HG03175 (cell line): ENCODE results near the gene ADAMTS18.
"Not testable (repeated sequence)": the region's sequence is repeated elsewhere in the genome, so short reads cannot be mapped to it uniquely, and the experiment has no call there.

Source experiments
- ATAC-seq: cut with Tn5 transposase; IDR thresholded peaks from one replicate; pipeline ENCODE4 v1.9.1; 2021; ENCODE audit warnings: mild to moderate bottlenecking, moderate library complexity; ENCODE audit not compliant: unreplicated experiment

ADAMTS18 gene

GRCh38 chr16:77297996-77298395, 136.8 kb downstream of the ADAMTS18 start:
- no peak for ATAC-seq

GRCh38 chr16:77295896-77296295, 138.9 kb downstream of the ADAMTS18 start:
- ATAC-seq = no peak

- no peak for ATAC-seq
These were observed 144.3 kb downstream of the ADAMTS18 start for GRCh38 chr16:77290451-77291115.

GRCh38 chr16:77289331-77289809, 145.5 kb downstream of the ADAMTS18 start:
- ATAC-seq = no peak

- ATAC-seq = no peak
These were observed 146.6 kb downstream of the ADAMTS18 start for GRCh38 chr16:77288222-77288621.

GRCh38 chr16:77285676-77286075, 149.2 kb downstream of the ADAMTS18 start:
- no peak for ATAC-seq

GRCh38 chr16:77282345-77282744, 152.5 kb downstream of the ADAMTS18 start:
- ATAC-seq = no peak

GRCh38 chr16:77279316-77279715, 155.5 kb downstream of the ADAMTS18 start:
- ATAC-seq = not testable (repeated sequence)

GRCh38 chr16:77277571-77277970, 157.3 kb downstream of the ADAMTS18 start:
- no peak for ATAC-seq

- ATAC-seq = no peak
These were observed 157.7 kb downstream of the ADAMTS18 start for GRCh38 chr16:77277141-77277540.

- no peak for ATAC-seq
These were observed 158.2 kb downstream of the ADAMTS18 start for GRCh38 chr16:77276661-77277060.

- ATAC-seq = not testable (repeated sequence)
These were observed 159.5 kb downstream of the ADAMTS18 start for GRCh38 chr16:77275303-77275702.

GRCh38 chr16:77273815-77274214, 161.0 kb downstream of the ADAMTS18 start:
- no peak for ATAC-seq

- no peak for ATAC-seq
These were observed 163.1 kb downstream of the ADAMTS18 start for GRCh38 chr16:77271532-77272426.

GRCh38 chr16:77266185-77266584, 168.6 kb downstream of the ADAMTS18 start:
- ATAC-seq = not testable (repeated sequence)

- ATAC-seq = no peak
These were observed 171.9 kb downstream of the ADAMTS18 start for GRCh38 chr16:77262971-77263370.

- ATAC-seq = no peak
These were observed 184.4 kb downstream of the ADAMTS18 start for GRCh38 chr16:77250400-77250799.

- ATAC-seq = no peak
These were observed 188.7 kb downstream of the ADAMTS18 start for GRCh38 chr16:77246150-77246549.

GRCh38 chr16:77242471-77242870, 192.4 kb downstream of the ADAMTS18 start:
- not testable (repeated sequence) for ATAC-seq

- ATAC-seq = no peak
These were observed 196.2 kb downstream of the ADAMTS18 start for GRCh38 chr16:77238593-77238992.

GRCh38 chr16:77236063-77236511, 198.7 kb downstream of the ADAMTS18 start:
- peak; percentile 99 for ATAC-seq

- ATAC-seq = no peak
These were observed 200.2 kb downstream of the ADAMTS18 start for GRCh38 chr16:77234611-77235010.
